Stomach (tissue), 9 donors: ENCODE data around the gene COL24A1. TPM values are rescaled to one million over a fixed set of nuclear protein-coding genes. Genes with fewer than 3 reads are reported as not detected.
"Not testable (repeated sequence)": the region's sequence is repeated elsewhere in the genome, so short reads cannot be mapped to it uniquely, and the experiment has no call there.

Experiments used
- DNase-seq, 2 donors: peaks; one replicate each; pipeline versions ENCODE4 v3.0.0 to v3.0.0-alpha.2; 2013 to 2019
- H3K27ac ChIP-seq, 5 donors: fragments of 200-600 bp in 4 of 5; sonication (generic) in 4 of 5; one replicate each; pipeline ENCODE4 v1.5.1; 2013 to 2019; ENCODE audit warnings: mild to moderate bottlenecking in 1 of 5, moderate library complexity in 1 of 5
- H3K27me3 ChIP-seq, 3 donors: fragments of 200-600 bp; sonication (generic); one replicate each; pipeline ENCODE4 v1.5.1; 2017 to 2019; ENCODE audit warnings: mixed run types in 1 of 3
- H3K36me3 ChIP-seq, 4 donors: fragments of 200-600 bp; sonication (generic); 1 replicate in 3 of 4; 2 replicates in 1 of 4; pipeline ENCODE4 v1.5.1; 2016 to 2019
- H3K4me1 ChIP-seq, 4 donors: fragments of 200-600 bp; sonication (generic); one replicate each; pipeline ENCODE4 v1.5.1; 2016 to 2019
- H3K4me3 ChIP-seq, 4 donors: fragments of 200-600 bp; sonication (generic) in 3 of 4; one replicate each; pipeline ENCODE4 v1.5.1; 2016 to 2019; ENCODE audit warnings: mild to moderate bottlenecking in 1 of 4
- H3K9me3 ChIP-seq, 4 donors: fragments of 200-600 bp; sonication (generic); one replicate each; pipeline ENCODE4 v1.5.1; 2016 to 2019
- EP300 ChIP-seq: sonication (generic); formaldehyde crosslinking; IDR thresholded peaks from one replicate; pipeline ENCODE4 v1.6.1; 2017; ENCODE audit warnings: antibody characterized with exemption
- POLR2A ChIP-seq, 4 donors: fragments of 450-650 bp; IDR thresholded peaks; one replicate each; pipeline ENCODE4 v1.6.1; 2016; ENCODE audit warnings: antibody characterized with exemption in 4 of 4, control low read depth in 2 of 4, mild to moderate bottlenecking in 1 of 4, moderate library complexity in 1 of 4
- POLR2AphosphoS5 ChIP-seq, 3 donors: sonication (generic); formaldehyde crosslinking; IDR thresholded peaks; one replicate each; pipeline ENCODE4 v1.6.1; 2016; ENCODE audit warnings: antibody characterized with exemption in 3 of 3
- WGBS, 5 donors: extraction: QIAGEN DNeasy Blood & Tissue Kit in 3 of 5; methylation state at CpG; one replicate each; pipeline versions ENCODE4 v1.1.5 to v1.1.7; 2013 to 2018; 5-methylcytosine and 5-hydroxymethylcytosine counted together
- intact Hi-C: fragments of 100-400 bp; cut with DNase I; formaldehyde crosslinking; loops from one replicate; pipeline ENCODE4 v1.15.1; 2023; ENCODE audit warnings: low total_unique reads
- polyA plus RNA-seq, 3 donors: library from polyadenylated mRNA; stranded (reverse); fragments of 200-250 nt; gene quantifications; one replicate each; pipeline ENCODE4 v1.2.3, GENCODE V29; 2013
- total RNA-seq, 5 donors: library from RNA; depleted of rRNA; stranded (reverse); fragments of >200 nt; gene quantifications; one replicate each; pipeline versions ENCODE4 v1.1.0 to v1.2.3, GENCODE V29; 2014 to 2016
- TF ChIP-seq, protein P1 (sequence below), 7 experiments: fragments of 450-650 bp in 4 of 7; fragments of 200-600 bp in 3 of 7; sonication (generic) in 3 of 7; IDR thresholded peaks; one replicate each; pipeline ENCODE4 v1.5.1; 2016 to 2019; ENCODE audit warnings: antibody characterized with exemption in 7 of 7, control low read depth in 2 of 7, mild to moderate bottlenecking in 1 of 7
- donor health status: healthy with polysubstance abuse.
- donor health status: Bipolar disorder and iron deficiency.
- donor health status: healthy.

Gene COL24A1
- total and polyA plus RNA-seq, 8 donors, result under 0.01 to 2.4 (median 0.34) TPM; not detected in 2

DNA sequence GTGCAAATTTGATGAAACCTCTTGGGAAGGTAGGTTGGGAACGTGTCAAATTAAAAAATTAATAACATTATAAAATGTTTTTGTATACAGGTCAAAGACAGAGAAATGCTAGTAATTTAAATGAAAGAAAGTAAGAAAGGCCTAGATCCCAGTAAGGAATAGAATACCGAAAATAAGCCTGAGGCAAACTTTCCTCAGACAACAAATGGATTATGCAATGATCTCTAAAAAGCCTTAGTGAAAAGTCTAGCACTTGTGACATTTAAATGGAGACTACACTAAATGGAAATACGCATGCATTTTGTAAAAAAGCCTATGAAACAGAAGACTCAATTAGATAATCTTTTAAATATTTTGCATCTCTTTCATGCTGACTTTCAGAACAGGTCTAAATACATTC lies 309.9 kb downstream of the COL24A1 start:
- intact Hi-C loops, result no loop called here
- 62 to 78% (median 75%) methylated on average over 3 of the region's 3 CpGs for WGBS, 5 donors
- Histone ChIP-seq H3K27me3 (no peaks in the 10 kb centered on the region), H3K4me1 (peaks cover 0 to 8% (median 0%) of the 10 kb centered on the region in 4 donors), H3K4me3 (no peak overlapping the region), H3K36me3 (no peaks in the 10 kb centered on the region), H3K9me3 (no peaks in the 10 kb centered on the region), H3K27ac (no peak overlapping the region)
- no peak for DNase-seq
- TF ChIP-seq EP300 (no peak), POLR2A (IDR thresholded peaks at IDR 0.05) (no peak), POLR2AphosphoS5 (IDR thresholded peaks at IDR 0.05) (no peak)
- TF ChIP-seq, protein P1, sequence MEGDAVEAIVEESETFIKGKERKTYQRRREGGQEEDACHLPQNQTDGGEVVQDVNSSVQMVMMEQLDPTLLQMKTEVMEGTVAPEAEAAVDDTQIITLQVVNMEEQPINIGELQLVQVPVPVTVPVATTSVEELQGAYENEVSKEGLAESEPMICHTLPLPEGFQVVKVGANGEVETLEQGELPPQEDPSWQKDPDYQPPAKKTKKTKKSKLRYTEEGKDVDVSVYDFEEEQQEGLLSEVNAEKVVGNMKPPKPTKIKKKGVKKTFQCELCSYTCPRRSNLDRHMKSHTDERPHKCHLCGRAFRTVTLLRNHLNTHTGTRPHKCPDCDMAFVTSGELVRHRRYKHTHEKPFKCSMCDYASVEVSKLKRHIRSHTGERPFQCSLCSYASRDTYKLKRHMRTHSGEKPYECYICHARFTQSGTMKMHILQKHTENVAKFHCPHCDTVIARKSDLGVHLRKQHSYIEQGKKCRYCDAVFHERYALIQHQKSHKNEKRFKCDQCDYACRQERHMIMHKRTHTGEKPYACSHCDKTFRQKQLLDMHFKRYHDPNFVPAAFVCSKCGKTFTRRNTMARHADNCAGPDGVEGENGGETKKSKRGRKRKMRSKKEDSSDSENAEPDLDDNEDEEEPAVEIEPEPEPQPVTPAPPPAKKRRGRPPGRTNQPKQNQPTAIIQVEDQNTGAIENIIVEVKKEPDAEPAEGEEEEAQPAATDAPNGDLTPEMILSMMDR (IDR thresholded peaks at IDR 0.05), result no peak

DNA sequence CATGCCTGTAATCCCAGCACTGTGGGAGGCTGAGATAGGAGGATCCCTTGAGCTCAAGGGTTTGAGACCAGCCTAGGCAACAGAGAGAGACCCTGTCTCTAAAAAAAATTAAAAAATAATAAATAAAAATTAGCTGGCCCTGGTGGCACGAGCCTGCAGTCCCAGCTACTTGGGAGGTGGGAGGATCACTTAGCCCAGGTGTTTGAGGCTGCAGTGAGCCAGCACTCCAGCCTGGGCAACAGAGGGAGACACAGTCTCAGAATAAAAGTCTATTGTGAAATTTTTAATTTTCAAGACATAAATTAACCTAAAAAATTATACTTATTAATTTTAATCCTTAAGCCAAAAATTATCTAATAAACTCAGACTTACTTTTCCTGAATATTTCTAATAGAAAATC lies 317.1 kb downstream of the COL24A1 start:
- Histone ChIP-seq H3K4me3 (no peak overlapping the region), H3K9me3 (no peaks in the 10 kb centered on the region), H3K27me3 (no peaks in the 10 kb centered on the region), H3K36me3 (no peaks in the 10 kb centered on the region), H3K4me1 (no peaks in the 10 kb centered on the region), H3K27ac (no peak overlapping the region)
- TF ChIP-seq EP300 (no peak), POLR2AphosphoS5 (IDR thresholded peaks at IDR 0.05) (no peak), POLR2A (IDR thresholded peaks at IDR 0.05) (no peak)
- TF ChIP-seq, protein P1 (IDR thresholded peaks at IDR 0.05), result no peak
- DNase-seq, result no peak
- intact Hi-C loops, result no loop called here
- 41 to 69% (median 46%) methylated on average over 1 of the region's 1 CpG for WGBS, 5 donors

DNA sequence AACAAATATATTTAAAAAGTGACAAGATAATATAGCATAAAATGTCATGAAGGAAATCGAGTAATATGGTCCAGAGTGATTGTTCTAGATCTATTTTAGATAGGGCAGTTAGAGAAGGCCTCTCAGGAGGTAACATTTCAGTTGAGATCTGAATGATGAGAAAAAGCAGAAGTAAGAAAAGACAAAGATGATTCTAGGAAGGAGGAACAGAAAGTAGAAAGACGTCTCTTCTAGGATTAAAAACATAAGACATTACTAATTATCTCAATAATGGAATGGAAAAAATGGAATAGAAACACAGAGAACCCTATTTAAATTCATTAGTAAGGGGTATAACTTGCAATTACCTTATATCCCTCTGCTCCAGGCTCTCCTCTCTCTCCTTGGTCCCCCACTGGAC lies 318.3 kb downstream of the COL24A1 start:
- intact Hi-C loops, result no loop called here
- TF ChIP-seq POLR2AphosphoS5 (IDR thresholded peaks at IDR 0.05), result no peak
- TF ChIP-seq, protein P1 (IDR thresholded peaks at IDR 0.05), result no peak
- TF ChIP-seq EP300, result no peak
- no peak for TF ChIP-seq POLR2A (IDR thresholded peaks at IDR 0.05)
- Histone ChIP-seq H3K27ac (no peak overlapping the region), H3K9me3 (no peaks in the 10 kb centered on the region), H3K27me3 (no peaks in the 10 kb centered on the region), H3K4me1 (no peaks in the 10 kb centered on the region), H3K36me3 (no peaks in the 10 kb centered on the region), H3K4me3 (no peak overlapping the region)
- DNase-seq, result no peak
- WGBS, 5 donors, result 60 to 74% (median 70%) methylated on average over 2 of the region's 2 CpGs

DNA sequence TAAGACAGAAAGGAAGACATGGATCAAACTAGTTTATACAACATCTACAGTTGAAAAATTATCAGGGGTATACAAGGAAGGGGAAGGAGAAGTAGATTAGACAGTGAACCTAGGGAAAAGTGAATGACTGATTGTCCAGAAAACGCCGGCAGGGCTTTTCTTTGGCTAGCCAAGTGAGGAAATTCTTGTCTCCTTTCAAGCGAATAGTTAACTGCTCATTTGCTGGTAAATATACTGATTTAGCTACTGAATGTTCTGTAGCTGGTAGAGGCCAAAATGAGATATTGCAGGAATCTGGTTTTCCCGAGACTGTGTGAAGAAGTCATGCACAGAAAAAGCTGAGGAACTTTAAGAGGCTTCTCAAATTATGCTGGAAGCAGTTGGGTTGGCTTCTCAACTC lies 319.8 kb downstream of the COL24A1 start:
- Histone ChIP-seq H3K27me3 (no peaks in the 10 kb centered on the region), H3K27ac (no peak overlapping the region), H3K9me3 (no peaks in the 10 kb centered on the region), H3K4me1 (no peaks in the 10 kb centered on the region), H3K36me3 (no peaks in the 10 kb centered on the region), H3K4me3 (no peak overlapping the region)
- intact Hi-C loops, result no loop called here
- TF ChIP-seq EP300 (no peak), POLR2A (IDR thresholded peaks at IDR 0.05) (no peak), POLR2AphosphoS5 (IDR thresholded peaks at IDR 0.05) (no peak)
- TF ChIP-seq, protein P1 (IDR thresholded peaks at IDR 0.05), result no peak
- 42 to 54% (median 49%) methylated on average over 4 of the region's 4 CpGs for WGBS, 5 donors
- DNase-seq, result no peak

DNA sequence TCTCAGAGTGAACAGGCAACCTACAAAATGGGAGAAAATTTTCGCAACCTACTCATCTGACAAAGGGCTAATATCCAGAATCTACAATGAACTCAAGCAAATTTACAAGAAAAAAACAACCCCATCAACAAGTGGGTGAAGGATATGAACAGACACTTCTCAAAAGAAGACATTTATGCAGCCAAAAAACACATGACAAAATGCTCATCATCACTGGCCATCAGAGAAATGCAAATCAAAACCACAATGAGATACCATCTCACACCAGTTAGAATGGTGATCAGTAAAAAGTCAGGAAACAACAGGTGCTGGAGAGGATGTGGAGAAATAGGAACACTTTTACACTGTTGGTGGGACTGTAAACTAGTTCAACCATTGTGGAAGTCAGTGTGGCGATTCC lies 323.4 kb downstream of the COL24A1 start:
- H3K27ac ChIP-seq, H3K4me3 ChIP-seq, H3K4me1 ChIP-seq, H3K9me3 ChIP-seq, H3K36me3 ChIP-seq, H3K27me3 ChIP-seq, DNase-seq, intact Hi-C loops: not testable (repeated sequence)
- WGBS, 5 donors, result 77 to 94% (median 89%) methylated on average over 1 to 2 of the region's 2 CpGs
